H9 (cell line): Measurements from ENCODE around the gene FBXO28. TPM values are rescaled to one million over a fixed set of nuclear protein-coding genes. Genes with fewer than 3 reads are reported as not detected.

Experiments
- DNase-seq: peaks from one replicate; pipeline ENCODE4 v3.0.0-alpha.2; 2017
- H2AFZ ChIP-seq: one replicate; pipeline ENCODE4 v1.6.1; 2013; ENCODE audit warnings: mild to moderate bottlenecking, low read length, control low read depth, moderate library complexity
- H2AK5ac ChIP-seq: 2 replicates; pipeline ENCODE4 v1.6.1; 2013; ENCODE audit warnings: low read length, control low read depth, mixed read lengths; ENCODE audit not compliant: insufficient read length
- H2BK120ac ChIP-seq: one replicate; pipeline ENCODE4 v1.6.1; 2013; ENCODE audit warnings: low read depth, mild to moderate bottlenecking, low read length, control low read depth, inconsistent platforms; ENCODE audit not compliant: poor library complexity, severe bottlenecking
- H2BK12ac ChIP-seq: 2 replicates; pipeline ENCODE4 v1.6.1; 2013; ENCODE audit warnings: low read length, control low read depth, mixed read lengths, low read depth; ENCODE audit not compliant: insufficient read length
- H2BK15ac ChIP-seq: 2 replicates; pipeline ENCODE4 v1.6.1; 2013; ENCODE audit warnings: low read depth, low read length, control low read depth
- H2BK20ac ChIP-seq: one replicate; pipeline ENCODE4 v1.6.1; 2013; ENCODE audit warnings: low read depth, mild to moderate bottlenecking, low read length, control low read depth, inconsistent platforms; ENCODE audit not compliant: poor library complexity, severe bottlenecking
- H2BK5ac ChIP-seq: 2 replicates; pipeline ENCODE4 v1.6.1; 2013; ENCODE audit warnings: low read length, control low read depth, mixed read lengths; ENCODE audit not compliant: insufficient read length
- H3K14ac ChIP-seq: 2 replicates; pipeline ENCODE4 v1.6.1; 2013; ENCODE audit warnings: low read length, control low read depth; ENCODE audit not compliant: insufficient read depth
- H3K18ac ChIP-seq: 2 replicates; pipeline ENCODE4 v1.6.1; 2013; ENCODE audit warnings: low read depth, mild to moderate bottlenecking, mixed read lengths, low read length, control low read depth; ENCODE audit not compliant: insufficient read length
- H3K23ac ChIP-seq: 2 replicates; pipeline ENCODE4 v1.6.1; 2013; ENCODE audit warnings: low read length, control low read depth, mixed read lengths, low read depth; ENCODE audit not compliant: insufficient read length
- H3K23me2 ChIP-seq: 2 replicates; pipeline ENCODE4 v1.6.1; 2013; ENCODE audit warnings: low read depth, mild to moderate bottlenecking, mixed read lengths, low read length, control low read depth; ENCODE audit not compliant: insufficient read length, poor library complexity, severe bottlenecking
- H3K27ac ChIP-seq: 2 replicates; pipeline ENCODE4 v1.5.1; 2013; ENCODE audit warnings: low read length, control low read depth, mixed read lengths, low read depth; ENCODE audit not compliant: insufficient read length
- H3K27me3 ChIP-seq: 2 replicates; pipeline ENCODE4 v1.6.1; 2013; ENCODE audit warnings: low read length, control low read depth, inconsistent platforms; ENCODE audit not compliant: insufficient read depth
- H3K4ac ChIP-seq: 2 replicates; pipeline ENCODE4 v1.6.1; 2013; ENCODE audit warnings: low read depth, mild to moderate bottlenecking, control low read depth, inconsistent platforms, low read length, moderate library complexity
- H3K4me1 ChIP-seq: 2 replicates; pipeline ENCODE4 v1.6.1; 2013; ENCODE audit warnings: low read length, control low read depth, inconsistent platforms; ENCODE audit not compliant: insufficient read depth
- H3K4me2 ChIP-seq: 2 replicates; pipeline ENCODE4 v1.6.1; 2013; ENCODE audit warnings: low read length, control low read depth, mixed read lengths; ENCODE audit not compliant: insufficient read length, insufficient read depth
- H3K56ac ChIP-seq: 2 replicates; pipeline ENCODE4 v1.6.1; 2013; ENCODE audit warnings: low read depth, mild to moderate bottlenecking, mixed read lengths, low read length, control low read depth; ENCODE audit not compliant: insufficient read length
- H3K79me1 ChIP-seq: 2 replicates; pipeline ENCODE4 v1.6.1; 2013; ENCODE audit warnings: low read depth, mild to moderate bottlenecking, moderate library complexity, low read length, control low read depth, inconsistent platforms; ENCODE audit not compliant: insufficient read depth, poor library complexity, severe bottlenecking
- H3K79me2 ChIP-seq: 2 replicates; pipeline ENCODE4 v1.6.1; 2013; ENCODE audit warnings: low read length, control low read depth, inconsistent platforms; ENCODE audit not compliant: insufficient read depth
- H3K9ac ChIP-seq: 2 replicates; pipeline ENCODE4 v1.6.1; 2013; ENCODE audit warnings: low read length, control low read depth, mixed read lengths; ENCODE audit not compliant: insufficient read length; ENCODE audit errors: extremely low read depth
- H3K9me3 ChIP-seq: one replicate; pipeline ENCODE4 v1.6.1; 2013; ENCODE audit warnings: low read depth, low read length, inconsistent platforms; ENCODE audit not compliant: control insufficient read depth
- H3T11ph ChIP-seq: one replicate; pipeline ENCODE4 v1.6.1; 2013; ENCODE audit warnings: mild to moderate bottlenecking, low read length, control low read depth, inconsistent platforms
- H4K20me1 ChIP-seq: one replicate; pipeline ENCODE4 v1.6.1; 2013; ENCODE audit not compliant: control insufficient read depth, insufficient read length, insufficient read depth
- H4K5ac ChIP-seq: 2 replicates; pipeline ENCODE4 v1.6.1; 2013; ENCODE audit warnings: low read depth, mild to moderate bottlenecking, mixed read lengths, low read length, control low read depth; ENCODE audit not compliant: insufficient read length
- H4K8ac ChIP-seq: replicated peaks from 2 replicates; pipeline ENCODE4 v1.6.1; 2013; ENCODE audit warnings: low read length, control low read depth, mixed read lengths, low read depth; ENCODE audit not compliant: insufficient read length
- H4K91ac ChIP-seq: 2 replicates; pipeline ENCODE4 v1.6.1; 2013; ENCODE audit warnings: low read depth, mild to moderate bottlenecking, moderate library complexity, mixed read lengths, low read length, control low read depth; ENCODE audit not compliant: insufficient read length
- H3K27ac Mint-ChIP-seq, 3 experiments: 2 replicates in 2 of 3; 3 replicates in 1 of 3; pipeline ENCODE4 v1.8.0; 2020 to 2021; ENCODE audit warnings: mixed read lengths in 3 of 3, mild to moderate bottlenecking in 1 of 3, moderate library complexity in 1 of 3
- H3K27me3 Mint-ChIP-seq: 2 replicates; pipeline ENCODE4 v1.8.0; 2021; ENCODE audit warnings: low read depth, mild to moderate bottlenecking, moderate library complexity, mixed read lengths
- H3K36me3 Mint-ChIP-seq, 3 experiments: 2 replicates in 2 of 3; 3 replicates in 1 of 3; pipeline ENCODE4 v1.8.0; 2020 to 2021; ENCODE audit warnings: low read depth in 3 of 3, mixed read lengths in 3 of 3; ENCODE audit not compliant: insufficient read depth in 1 of 3
- H3K4me1 Mint-ChIP-seq, 2 experiments: 2 replicates each; pipeline ENCODE4 v1.8.0; 2020; ENCODE audit warnings: mixed read lengths in 2 of 2
- H3K4me3 Mint-ChIP-seq, 2 experiments: 2 replicates in 1 of 2; 3 replicates in 1 of 2; pipeline ENCODE4 v1.8.0; 2020 to 2021; ENCODE audit warnings: mild to moderate bottlenecking in 2 of 2, mixed read lengths in 2 of 2, moderate library complexity in 1 of 2
- H3K9me3 Mint-ChIP-seq, 2 experiments: 2 replicates in 1 of 2; 3 replicates in 1 of 2; pipeline ENCODE4 v1.8.0; 2020; ENCODE audit warnings: mild to moderate bottlenecking in 2 of 2, mixed read lengths in 2 of 2, moderate library complexity in 1 of 2
- CTCF ChIP-seq: fragments of 200-600 bp; sonication (generic); conservative IDR thresholded peaks from 3 replicates; pipeline ENCODE4 v1.8.0; 2021; ENCODE audit warnings: antibody characterized with exemption, mild to moderate bottlenecking
- WGBS: extraction: QIAGEN DNeasy Blood & Tissue Kit; methylation state at CpG from one replicate; pipeline ENCODE4 v1.1.7; 2013; ENCODE audit warnings: missing lambda C conversion rate, low lambda C conversion rate, mixed read lengths; ENCODE audit not compliant: insufficient read length; ENCODE audit errors: extremely low coverage; 5-methylcytosine and 5-hydroxymethylcytosine counted together
- total RNA-seq: library from RNA; stranded (reverse); gene quantifications from 2 replicates; pipeline ENCODE4 v1.2.1, GENCODE V29; 2021

The FBXO28 gene
- total RNA-seq, 1 experiment from 2014 or later = 55.0 TPM

GRCh38 chr1:224168859-224169380, 55.0 kb downstream of the FBXO28 start:
- no peaks in the 10 kb centered on the region for H3K79me2 ChIP-seq
- H3K4me1 Mint-ChIP-seq = peaks cover 28 to 31% of the 10 kb centered on the region in 2 experiments
- H4K5ac ChIP-seq = no peak overlapping the region
- H3K9ac ChIP-seq = peak overlapping the region; percentile 7
- peaks cover 6% of the 10 kb centered on the region for H3K4me1 ChIP-seq
- H3K14ac ChIP-seq = no peak overlapping the region
- no peak overlapping the region for H3K23ac ChIP-seq
- no peak overlapping the region for H4K8ac ChIP-seq
- H2BK20ac ChIP-seq = no peak overlapping the region
- no peak overlapping the region for H3K4me2 ChIP-seq
- peaks cover 2% of the 10 kb centered on the region; the same call in 1 of the 2 replicates for H3K27me3 Mint-ChIP-seq
- H3K18ac ChIP-seq = no peak overlapping the region
- H4K20me1 ChIP-seq = no peaks in the 10 kb centered on the region
- peak overlapping the region; percentile 16 for H2AFZ ChIP-seq
- H3K23me2 ChIP-seq = no peaks in the 10 kb centered on the region
- H3K56ac ChIP-seq = no peak overlapping the region
- no peak overlapping the region for H2BK5ac ChIP-seq
- H3K79me1 ChIP-seq = no peaks in the 10 kb centered on the region
- no peaks in the 10 kb centered on the region for H3K27me3 ChIP-seq
- H2AK5ac ChIP-seq = no peak overlapping the region
- no peak for TF ChIP-seq CTCF
- H3K9me3 Mint-ChIP-seq = peaks cover 6 to 9% of the 10 kb centered on the region in 2 experiments
- no peak overlapping the region for H3K4ac ChIP-seq
- H3K27ac ChIP-seq = no peak overlapping the region
- H3K9me3 ChIP-seq = no peaks in the 10 kb centered on the region
- peaks cover 3 to 14% (median 4%) of the 10 kb centered on the region in 3 experiments; a peak in 5 of 7 replicates for H3K36me3 Mint-ChIP-seq
- H2BK15ac ChIP-seq = peak overlapping the region; percentile 28; the same call in 1 of the 2 replicates
- no CpG with 5 or more reads among the region's 5 CpGs for WGBS
- no peak for DNase-seq
- no peak overlapping the region for H2BK12ac ChIP-seq
- H2BK120ac ChIP-seq = no peak overlapping the region
- H4K91ac ChIP-seq = no peak overlapping the region
- H3K27ac Mint-ChIP-seq = peak overlapping the region in 2 of 3 experiments; percentile 9 to 21; a peak in 3 of 7 replicates
- no peak overlapping the region for H3K4me3 Mint-ChIP-seq
- H3T11ph ChIP-seq = no peak overlapping the region
